ENCODE measurements around the gene PSG1.
"Not testable (repeated sequence)": the region's sequence is repeated elsewhere in the genome, so short reads cannot be mapped to it uniquely, and the experiment has no call there.

DNA sequence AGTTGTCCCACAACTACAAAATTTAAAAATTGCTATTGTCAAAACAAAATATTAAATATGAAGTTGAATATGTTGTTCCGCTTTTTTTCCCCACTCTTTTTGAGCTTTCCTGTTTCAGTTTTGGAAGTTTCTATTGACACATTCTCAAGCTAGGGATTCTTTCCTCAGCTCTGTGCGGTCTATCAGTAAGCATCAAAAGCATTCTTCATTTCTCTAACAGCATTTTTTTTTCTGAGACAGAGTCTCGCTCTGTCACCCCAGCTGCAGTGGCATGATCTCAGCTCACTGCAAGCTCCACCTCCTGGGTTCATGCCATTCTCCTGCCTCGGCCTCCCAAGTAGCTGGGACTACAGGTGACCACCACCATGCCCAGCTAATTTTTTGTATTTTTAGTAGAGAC, 33.4 kb upstream of the PSG1 start:
- TF ChIP-seq POLR2A, POLR2AphosphoS5 (IDR thresholded peaks at IDR 0.05): not testable (repeated sequence)
- TF ChIP-seq, protein P1, sequence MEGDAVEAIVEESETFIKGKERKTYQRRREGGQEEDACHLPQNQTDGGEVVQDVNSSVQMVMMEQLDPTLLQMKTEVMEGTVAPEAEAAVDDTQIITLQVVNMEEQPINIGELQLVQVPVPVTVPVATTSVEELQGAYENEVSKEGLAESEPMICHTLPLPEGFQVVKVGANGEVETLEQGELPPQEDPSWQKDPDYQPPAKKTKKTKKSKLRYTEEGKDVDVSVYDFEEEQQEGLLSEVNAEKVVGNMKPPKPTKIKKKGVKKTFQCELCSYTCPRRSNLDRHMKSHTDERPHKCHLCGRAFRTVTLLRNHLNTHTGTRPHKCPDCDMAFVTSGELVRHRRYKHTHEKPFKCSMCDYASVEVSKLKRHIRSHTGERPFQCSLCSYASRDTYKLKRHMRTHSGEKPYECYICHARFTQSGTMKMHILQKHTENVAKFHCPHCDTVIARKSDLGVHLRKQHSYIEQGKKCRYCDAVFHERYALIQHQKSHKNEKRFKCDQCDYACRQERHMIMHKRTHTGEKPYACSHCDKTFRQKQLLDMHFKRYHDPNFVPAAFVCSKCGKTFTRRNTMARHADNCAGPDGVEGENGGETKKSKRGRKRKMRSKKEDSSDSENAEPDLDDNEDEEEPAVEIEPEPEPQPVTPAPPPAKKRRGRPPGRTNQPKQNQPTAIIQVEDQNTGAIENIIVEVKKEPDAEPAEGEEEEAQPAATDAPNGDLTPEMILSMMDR (IDR thresholded peaks at IDR 0.05): not testable (repeated sequence)
